Erythroblast (primary cell): Measurements from ENCODE around the gene TYROBP.

ENCODE experiments used
- GATA1 ChIP-seq: IDR thresholded peaks from 2 replicates; pipeline ENCODE4 v1.6.1; 2011; ENCODE audit warnings: low read depth, mild to moderate bottlenecking, control low read depth, low read length, moderate library complexity
- POLR2A ChIP-seq: IDR thresholded peaks from 2 replicates; pipeline ENCODE4 v1.6.1; 2011; ENCODE audit warnings: mild to moderate bottlenecking, low read length

DNA sequence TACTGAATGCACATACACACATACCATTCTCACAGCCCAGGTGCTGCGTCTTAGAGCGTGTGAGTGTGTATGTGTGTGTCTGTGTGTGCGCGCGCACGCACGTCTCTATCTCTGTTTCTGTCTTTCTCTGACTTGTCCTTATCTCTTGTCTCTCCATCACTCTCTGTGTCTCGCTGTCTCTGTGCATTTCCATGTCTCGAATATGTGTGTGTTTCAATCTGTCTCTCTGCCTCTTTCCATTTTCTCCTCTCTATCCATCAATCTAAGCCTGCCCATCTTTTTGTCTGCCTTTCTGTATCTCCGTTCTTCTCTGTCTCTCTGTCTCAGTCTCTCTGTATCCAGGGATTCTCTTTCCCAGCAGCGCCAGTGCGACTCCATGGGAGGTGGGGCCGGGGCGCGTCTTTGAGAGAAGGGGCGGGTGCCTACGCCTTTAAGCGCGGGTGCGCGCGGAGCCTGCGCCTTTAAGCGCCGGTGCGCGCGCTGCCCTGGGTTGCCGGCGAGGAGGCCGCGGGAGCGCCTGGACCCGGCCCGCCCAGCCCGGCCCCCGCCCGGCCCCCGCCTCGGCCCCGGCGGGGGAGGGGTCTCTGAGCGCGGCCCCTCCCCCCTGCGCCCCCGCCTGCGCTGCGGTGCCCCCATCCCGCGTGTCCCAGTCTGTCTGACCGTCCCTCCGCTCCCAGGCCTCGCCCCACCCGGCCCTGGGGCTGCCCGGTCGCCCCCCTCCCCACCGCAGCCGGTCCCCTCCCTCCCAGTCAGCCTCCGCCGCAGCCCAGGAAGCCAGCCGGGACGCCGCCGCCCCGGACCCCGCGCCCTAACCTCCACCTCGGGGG lies 28.0 kb upstream of the TYROBP start, which contains the start of gene LRFN3:
- TF ChIP-seq POLR2A (no peak), GATA1 (no peak)
